Stimulated activated CD8-positive, alpha-beta memory T cell treated with anti-CD3 and anti-CD28 coated beads, Interleukin-4, amount 100 ng/mL, for 4 hours (primary cell): Measurements from ENCODE around the gene EXOC6.
"Not testable (repeated sequence)": the region's sequence is repeated elsewhere in the genome, so short reads cannot be mapped to it uniquely, and the experiment has no call there.

Experiments
- DNase-seq, 2 donors: peaks; one replicate each; pipeline ENCODE4 v3.0.0-alpha.2; 2020; ENCODE audit warnings: low read depth in 2 of 2, low spot score in 1 of 2

The EXOC6 gene

DNA sequence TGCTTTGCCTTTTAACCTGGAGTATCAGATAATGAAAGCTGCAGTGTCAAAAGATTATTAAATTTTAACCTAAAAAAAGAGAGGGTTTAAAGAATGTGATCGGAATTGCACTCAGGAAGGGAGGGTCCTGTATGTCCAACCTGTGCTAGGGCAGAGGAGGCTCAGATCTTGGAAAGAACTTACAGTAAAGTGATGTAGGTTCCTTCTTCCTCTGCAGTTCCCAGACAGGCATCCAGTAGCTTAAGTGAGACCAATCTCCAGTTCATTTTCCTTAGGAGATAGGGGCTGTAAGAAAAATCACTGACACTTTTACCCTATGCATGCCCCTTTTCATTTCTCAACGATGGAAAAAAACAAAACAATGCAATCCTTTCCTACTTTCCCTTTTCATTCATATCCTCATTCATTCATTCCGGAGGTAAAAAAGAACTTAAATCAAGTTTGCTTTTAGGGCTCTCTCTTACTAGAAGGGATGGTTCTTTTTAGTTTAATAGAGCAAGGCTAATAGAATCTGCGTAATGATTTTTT is 28.3 kb downstream of the EXOC6 start:
- DNase-seq: no peak

DNA sequence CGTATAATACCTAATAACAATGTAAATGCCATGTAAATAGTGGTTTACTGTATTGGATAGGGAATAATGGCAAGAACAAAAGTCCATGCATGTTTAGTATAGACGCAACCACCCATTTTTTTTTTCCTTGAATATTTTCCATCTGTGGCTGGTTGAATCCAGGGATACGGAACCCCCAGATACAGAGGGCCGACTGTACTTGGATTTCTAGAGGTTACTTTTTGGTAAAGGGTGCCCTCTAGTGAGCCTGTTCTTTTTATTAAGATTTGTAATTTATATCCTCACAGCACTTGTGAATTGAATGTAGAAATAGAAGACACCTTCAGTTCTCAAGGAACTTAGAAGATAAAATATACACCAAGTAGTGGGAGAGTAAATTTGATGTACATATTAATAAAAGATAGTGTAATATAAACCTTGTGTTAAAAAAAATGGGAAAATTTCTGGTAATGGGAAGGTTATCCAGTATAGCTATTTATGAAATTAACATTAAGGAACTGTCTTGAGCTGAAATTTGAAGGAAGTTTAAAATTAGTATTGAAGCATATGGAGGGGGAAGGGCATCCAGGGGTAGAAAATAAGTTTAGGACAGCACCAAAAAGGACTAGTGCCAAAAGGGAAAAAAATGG is 32.0 kb downstream of the EXOC6 start:
- no peak for DNase-seq

DNA sequence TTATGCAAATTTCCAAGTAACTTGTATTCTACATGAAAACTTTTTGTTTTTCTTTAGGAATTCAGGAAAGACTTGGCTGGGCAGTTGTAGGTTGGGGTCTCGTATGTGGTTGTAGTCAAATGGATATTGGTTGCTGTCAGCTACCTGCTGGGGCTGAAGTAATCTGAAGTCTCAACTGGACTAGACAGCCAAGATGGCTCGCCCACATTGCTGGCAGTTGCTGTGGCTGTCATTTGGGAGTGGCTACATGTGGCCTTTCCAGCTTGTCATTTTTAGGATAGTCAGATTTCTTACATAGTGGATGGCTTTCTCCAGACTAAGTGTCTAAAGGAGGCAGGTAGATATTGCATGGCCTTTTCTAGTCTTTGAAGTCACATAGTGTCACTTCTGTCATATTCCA is 32.6 kb downstream of the EXOC6 start:
- no peak for DNase-seq

- no peak for DNase-seq
Observed at GRCh38 chr10:92886334-92886961, 38.1 kb downstream of the EXOC6 start.

GRCh38 chr10:92890471-92890870 is 42.2 kb downstream of the EXOC6 start:
- DNase-seq: no peak

DNA sequence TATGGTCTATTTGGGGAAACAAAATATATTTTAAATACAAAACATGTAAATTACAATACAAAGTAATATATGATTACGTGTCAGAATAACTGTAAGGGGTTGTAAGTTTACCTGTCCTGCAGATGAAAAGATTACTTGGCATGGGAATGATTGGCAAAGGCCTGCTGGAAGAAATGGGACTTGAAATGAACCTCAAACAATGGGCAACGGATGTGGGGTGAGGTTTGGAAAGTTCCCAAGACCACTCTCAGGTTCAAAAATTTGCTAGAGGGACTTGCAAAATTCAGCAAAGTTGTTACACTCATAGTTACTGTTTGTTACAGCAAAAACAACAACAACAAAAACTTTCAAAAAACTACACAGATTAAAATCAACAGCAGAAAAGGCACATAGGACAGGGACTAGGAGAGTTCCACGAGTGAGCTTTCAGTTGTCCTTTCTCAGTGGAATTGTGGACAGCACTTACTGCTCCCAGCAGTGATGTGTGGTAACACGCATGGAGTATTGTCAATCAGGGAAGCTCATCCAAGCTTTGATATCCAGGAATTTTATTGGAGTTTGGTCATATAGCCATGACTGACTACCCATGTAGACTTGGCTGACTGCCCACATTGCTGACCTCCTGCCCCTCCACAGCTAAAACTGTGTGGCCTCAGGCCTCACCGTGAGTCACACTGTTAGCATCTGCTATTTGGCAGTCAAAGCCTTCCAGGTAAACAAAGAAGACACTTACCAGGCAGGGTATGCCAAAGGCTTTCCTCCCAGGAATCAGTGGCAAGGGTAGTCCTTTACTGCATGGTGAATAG is 43.8 kb downstream of the EXOC6 start:
- DNase-seq: no peak

DNA sequence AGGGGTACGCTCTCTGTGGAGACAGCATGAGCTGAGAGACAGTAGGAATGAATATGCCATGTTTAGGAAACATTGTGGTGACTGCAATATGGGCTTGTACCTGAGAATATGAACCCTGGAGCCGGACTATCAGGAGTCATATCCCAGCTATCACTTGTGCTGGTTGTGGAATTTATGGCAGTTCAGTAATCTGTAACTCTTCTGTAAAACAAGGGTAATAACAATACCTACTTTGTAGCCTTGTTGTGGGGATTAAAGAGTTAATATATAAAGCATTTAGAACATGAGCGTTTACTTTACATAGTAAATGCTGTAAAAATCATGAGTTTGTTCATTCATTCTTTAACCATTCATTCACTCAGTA is 44.4 kb downstream of the EXOC6 start:
- DNase-seq: no peak

DNA sequence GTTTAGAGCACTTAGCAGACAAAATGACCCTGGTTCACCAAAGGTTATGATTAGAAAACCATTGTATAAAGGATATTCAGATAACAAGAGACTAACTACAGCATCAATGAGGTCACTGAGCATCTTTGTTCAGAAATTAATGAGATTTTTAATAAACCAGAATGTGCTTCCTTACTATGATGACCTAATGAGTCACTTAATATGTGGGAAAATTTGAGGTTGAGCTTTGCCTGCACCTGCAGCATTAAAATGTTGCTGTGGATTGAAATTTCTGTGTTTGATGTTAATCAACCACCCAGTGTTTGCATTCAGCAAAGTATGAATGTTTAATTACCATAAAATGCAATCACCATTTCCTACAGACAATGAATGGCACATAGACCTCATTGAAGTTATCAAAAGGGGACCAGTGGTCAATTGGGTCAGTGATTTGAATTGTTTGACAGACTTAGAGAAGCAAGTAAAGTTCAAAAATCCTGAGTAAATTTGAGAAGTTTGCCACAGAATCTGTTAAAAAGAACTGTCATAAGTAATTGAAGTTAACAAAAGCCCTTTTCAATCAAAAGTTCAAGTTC is 45.8 kb downstream of the EXOC6 start:
- DNase-seq: no peak

- DNase-seq: no peak
Observed at GRCh38 chr10:92897916-92898315, 49.6 kb downstream of the EXOC6 start.

DNA sequence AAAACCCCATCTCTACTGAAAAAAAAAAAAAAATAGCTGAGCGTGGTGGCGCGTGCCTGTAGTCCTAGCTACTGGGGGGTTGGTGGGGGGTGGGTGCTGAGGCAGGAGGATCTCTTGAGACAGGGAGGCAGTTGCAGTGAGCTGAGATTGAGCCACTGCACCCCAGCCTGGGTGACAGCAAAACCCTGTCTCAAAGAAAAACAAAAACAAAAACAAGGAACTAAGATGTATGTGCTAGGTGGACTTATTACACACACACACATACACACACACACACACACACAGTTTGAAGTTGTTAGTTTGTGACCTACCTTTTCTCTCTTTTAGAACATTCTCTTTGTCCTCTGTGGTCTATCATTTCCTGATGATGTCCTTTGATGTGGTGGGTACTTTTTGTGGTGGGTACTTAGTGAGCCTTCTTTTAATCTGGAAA is 53.5 kb downstream of the EXOC6 start:
- no peak for DNase-seq

DNA sequence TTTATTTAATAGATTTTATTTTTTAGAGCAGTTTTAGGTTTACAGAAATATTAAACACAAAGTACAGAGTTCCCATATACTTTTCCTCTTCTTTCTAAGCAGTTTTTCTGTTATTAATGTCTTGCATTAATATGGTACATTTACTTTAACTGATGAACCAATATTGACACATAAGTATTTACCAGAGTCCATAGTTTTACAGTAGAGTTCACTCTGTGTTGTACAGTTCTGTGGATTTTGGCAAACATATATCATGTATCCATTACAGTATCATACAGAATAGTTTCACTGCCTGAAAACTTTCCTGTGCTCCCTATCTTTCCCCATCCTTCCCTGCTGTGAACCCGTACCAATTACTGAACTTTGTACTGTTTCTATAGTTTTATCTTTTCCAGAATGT is 55.3 kb downstream of the EXOC6 start:
- no peak for DNase-seq

DNA sequence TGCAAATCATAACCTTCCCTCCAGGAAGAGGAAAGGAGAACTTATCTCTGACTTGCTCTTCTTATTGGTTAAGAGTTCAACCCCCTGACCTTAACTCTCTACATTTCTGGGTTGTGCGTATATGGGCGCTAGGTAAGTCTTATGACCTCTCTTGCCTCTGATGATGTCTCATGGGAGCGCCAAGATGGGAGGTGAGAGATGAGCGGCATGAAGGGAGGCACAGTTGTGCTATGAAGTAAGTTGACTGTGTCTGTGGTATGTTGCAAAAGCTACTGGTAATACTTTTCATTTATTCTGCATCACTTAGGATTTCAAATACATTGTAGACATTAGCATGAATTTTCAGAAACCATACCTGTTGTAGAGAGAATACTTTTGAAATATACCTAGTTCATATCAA is 59.0 kb downstream of the EXOC6 start:
- DNase-seq: no peak

DNA sequence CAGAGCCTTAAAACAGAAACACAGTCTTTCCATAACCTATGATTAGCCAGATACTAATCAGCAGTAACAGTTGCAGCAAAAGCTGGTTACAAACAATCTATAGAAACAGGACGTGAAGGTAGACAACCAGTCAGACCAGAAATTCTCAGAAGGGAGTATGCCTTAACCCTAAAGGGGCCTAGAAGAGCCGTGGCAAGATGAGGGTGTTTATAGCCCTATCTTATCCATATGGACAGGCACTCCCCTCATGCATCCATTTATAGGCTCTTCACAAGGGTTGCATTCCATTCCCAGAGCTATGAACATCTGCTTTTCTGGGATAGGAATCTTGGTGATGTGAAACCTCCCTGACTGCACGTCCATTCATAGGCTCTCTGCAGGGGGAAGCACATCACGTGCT is 64.3 kb downstream of the EXOC6 start:
- not testable (repeated sequence) for DNase-seq

- no peak for DNase-seq
Observed at GRCh38 chr10:92913973-92914372, 65.7 kb downstream of the EXOC6 start.

- DNase-seq: no peak
Observed at GRCh38 chr10:92914478-92915325, 66.4 kb downstream of the EXOC6 start.

- no peak for DNase-seq
Observed at GRCh38 chr10:92915892-92916291, 67.6 kb downstream of the EXOC6 start.

DNA sequence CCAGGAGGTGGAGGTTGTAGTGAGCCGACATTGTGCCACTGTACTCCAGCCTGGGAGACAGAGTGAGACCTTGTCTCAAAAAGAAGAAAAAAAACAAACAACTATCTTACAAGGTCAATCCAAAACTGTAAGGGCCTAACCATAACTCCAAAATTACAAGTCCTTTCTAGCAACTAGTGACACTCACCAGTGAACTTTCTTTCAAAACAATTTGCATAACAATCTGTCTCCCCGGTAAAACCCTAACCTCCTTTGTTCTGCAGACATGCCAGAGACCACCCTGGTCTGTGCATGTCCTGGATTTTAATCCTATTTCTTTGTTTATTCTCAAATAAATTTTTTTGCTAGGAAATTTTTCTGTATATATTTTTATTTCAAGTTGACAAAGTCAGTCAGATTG is 68.1 kb downstream of the EXOC6 start:
- no peak for DNase-seq

- DNase-seq: no peak
Observed at GRCh38 chr10:92918603-92919002, 70.3 kb downstream of the EXOC6 start.

DNA sequence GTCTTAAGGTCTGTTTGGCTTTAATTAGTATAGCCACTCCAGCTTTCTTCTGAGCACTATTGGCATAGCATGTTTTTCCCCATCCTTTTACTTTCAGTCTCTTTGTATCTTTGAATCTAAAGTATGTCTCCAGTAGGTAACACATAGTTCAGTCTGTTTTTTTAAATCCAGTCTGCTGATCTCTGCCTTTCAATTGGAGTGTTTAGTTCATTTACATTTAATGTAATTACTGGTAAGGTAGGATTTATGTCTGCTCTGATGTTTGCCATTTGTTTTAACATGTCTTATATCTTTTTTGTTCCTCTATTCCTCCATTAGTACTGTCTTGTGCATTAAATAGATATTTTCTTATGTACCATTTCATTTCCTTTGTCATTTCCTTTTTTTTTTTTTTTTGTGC is 72.5 kb downstream of the EXOC6 start:
- no peak for DNase-seq

GRCh38 chr10:92923416-92923815 is 75.1 kb downstream of the EXOC6 start:
- DNase-seq: no peak

- DNase-seq: no peak
Observed at GRCh38 chr10:92929896-92930295, 81.6 kb downstream of the EXOC6 start.
